ENCODE data around the gene ZNF609.

Gene ZNF609

DNA sequence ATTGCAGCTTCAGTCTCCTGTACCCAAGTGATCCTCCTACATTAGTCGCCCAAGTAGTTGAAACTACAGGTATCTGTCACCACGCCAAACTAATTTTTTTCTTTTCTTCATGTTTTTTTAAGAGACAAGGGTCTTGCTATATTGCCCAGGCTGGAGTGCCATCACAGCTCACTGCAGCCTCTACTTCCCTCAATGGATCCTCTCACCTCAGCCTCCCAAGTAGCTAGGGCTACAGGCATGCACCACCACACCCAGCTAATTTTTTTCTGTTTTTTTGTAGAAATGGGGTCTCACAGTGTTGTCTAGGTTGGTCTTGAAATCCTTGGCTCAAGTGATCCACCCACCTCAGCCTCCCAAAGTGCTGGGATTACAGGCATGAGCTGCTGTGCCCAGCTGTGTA, 89.5 kb downstream of the ZNF609 start:
- ATAC-seq = no peak

DNA sequence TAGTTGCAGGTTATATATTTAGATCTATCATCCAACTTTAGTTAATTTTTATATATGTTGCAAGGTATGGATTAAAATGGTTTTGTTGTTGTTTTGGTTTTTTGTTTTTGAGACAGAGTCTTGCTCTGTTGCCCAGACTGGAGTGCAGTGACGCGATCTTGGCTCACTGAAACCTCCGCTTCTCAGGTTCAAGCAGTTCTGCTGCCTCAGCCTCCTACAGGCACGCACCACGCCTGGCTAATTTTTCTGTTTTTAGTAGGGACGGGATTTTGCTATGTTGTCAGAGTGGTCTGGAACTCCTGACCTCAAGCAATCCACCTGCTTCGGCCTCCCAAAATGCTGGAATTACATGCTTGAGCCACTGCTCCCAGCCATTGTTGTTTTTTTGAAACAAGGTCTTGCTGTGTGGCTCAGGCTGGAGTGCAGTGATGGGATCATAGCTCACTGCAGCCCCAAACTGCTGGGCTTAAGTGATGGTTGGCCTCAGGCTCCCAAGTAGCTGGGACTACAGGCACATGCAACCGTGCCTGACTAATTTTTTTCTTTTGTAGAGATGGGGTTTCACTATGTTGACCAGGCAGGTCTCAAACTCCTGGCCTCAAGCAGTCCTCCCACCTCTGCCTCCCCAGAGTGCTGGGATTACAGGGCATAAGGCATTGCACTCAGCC, 92.0 kb downstream of the ZNF609 start:
- ATAC-seq = no peak; the same call in 1 of the 3 replicates
- TF ChIP-seq RARB (CRISPR knock-in tag; IDR thresholded peaks at IDR 0.05) = no peak
- no peak for TF ChIP-seq GLIS3 (CRISPR knock-in tag; IDR thresholded peaks at IDR 0.05)
- no peak for TF ChIP-seq ZNF8 (CRISPR knock-in tag; IDR thresholded peaks at IDR 0.05)
- TF ChIP-seq, protein P1, sequence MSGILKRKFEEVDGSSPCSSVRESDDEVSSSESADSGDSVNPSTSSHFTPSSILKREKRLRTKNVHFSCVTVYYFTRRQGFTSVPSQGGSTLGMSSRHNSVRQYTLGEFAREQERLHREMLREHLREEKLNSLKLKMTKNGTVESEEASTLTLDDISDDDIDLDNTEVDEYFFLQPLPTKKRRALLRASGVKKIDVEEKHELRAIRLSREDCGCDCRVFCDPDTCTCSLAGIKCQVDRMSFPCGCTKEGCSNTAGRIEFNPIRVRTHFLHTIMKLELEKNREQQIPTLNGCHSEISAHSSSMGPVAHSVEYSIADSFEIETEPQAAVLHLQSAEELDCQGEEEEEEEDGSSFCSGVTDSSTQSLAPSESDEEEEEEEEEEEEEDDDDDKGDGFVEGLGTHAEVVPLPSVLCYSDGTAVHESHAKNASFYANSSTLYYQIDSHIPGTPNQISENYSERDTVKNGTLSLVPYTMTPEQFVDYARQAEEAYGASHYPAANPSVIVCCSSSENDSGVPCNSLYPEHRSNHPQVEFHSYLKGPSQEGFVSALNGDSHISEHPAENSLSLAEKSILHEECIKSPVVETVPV (CRISPR knock-in tag; IDR thresholded peaks at IDR 0.05) = no peak
- no peak for TF ChIP-seq PPARA (CRISPR knock-in tag; IDR thresholded peaks at IDR 0.05; ENCODE audit: borderline replicate concordance)
- TF ChIP-seq CSDC2 (CRISPR knock-in tag; IDR thresholded peaks at IDR 0.05) = no peak
- TF ChIP-seq ZFP30 (CRISPR knock-in tag; IDR thresholded peaks at IDR 0.05) = no peak
- TF ChIP-seq ZC3H10 (CRISPR knock-in tag; IDR thresholded peaks at IDR 0.05) = no peak
- no peak for TF ChIP-seq TOX (CRISPR knock-in tag; IDR thresholded peaks at IDR 0.05; ENCODE audit: borderline replicate concordance)
- TF ChIP-seq, protein P2, sequence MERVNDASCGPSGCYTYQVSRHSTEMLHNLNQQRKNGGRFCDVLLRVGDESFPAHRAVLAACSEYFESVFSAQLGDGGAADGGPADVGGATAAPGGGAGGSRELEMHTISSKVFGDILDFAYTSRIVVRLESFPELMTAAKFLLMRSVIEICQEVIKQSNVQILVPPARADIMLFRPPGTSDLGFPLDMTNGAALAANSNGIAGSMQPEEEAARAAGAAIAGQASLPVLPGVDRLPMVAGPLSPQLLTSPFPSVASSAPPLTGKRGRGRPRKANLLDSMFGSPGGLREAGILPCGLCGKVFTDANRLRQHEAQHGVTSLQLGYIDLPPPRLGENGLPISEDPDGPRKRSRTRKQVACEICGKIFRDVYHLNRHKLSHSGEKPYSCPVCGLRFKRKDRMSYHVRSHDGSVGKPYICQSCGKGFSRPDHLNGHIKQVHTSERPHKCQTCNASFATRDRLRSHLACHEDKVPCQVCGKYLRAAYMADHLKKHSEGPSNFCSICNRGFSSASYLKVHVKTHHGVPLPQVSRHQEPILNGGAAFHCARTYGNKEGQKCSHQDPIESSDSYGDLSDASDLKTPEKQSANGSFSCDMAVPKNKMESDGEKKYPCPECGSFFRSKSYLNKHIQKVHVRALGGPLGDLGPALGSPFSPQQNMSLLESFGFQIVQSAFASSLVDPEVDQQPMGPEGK (CRISPR knock-in tag; IDR thresholded peaks at IDR 0.05; ENCODE audit: borderline replicate concordance) = no peak
- TF ChIP-seq BACH2 (CRISPR knock-in tag; IDR thresholded peaks at IDR 0.05; ENCODE audit: borderline replicate concordance) = no peak
- TF ChIP-seq SNAI2 (CRISPR knock-in tag; IDR thresholded peaks at IDR 0.05) = no peak
- TF ChIP-seq ZNF70 (CRISPR knock-in tag; IDR thresholded peaks at IDR 0.05) = no peak
- TF ChIP-seq, protein P3, sequence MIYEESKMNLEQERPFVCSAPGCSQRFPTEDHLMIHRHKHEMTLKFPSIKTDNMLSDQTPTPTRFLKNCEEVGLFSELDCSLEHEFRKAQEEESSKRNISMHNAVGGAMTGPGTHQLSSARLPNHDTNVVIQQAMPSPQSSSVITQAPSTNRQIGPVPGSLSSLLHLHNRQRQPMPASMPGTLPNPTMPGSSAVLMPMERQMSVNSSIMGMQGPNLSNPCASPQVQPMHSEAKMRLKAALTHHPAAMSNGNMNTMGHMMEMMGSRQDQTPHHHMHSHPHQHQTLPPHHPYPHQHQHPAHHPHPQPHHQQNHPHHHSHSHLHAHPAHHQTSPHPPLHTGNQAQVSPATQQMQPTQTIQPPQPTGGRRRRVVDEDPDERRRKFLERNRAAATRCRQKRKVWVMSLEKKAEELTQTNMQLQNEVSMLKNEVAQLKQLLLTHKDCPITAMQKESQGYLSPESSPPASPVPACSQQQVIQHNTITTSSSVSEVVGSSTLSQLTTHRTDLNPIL (CRISPR knock-in tag; IDR thresholded peaks at IDR 0.05; ENCODE audit: low read depth) = no peak
- no peak for TF ChIP-seq ISL1 (CRISPR knock-in tag; IDR thresholded peaks at IDR 0.05)
- no peak for TF ChIP-seq ZNF565 (CRISPR knock-in tag; conservative IDR thresholded peaks at IDR 0.05; ENCODE audit: low read depth)

More for the DNA sequence above, 89.5 kb downstream of the ZNF609 start:
- TF ChIP-seq TCF4 (CRISPR knock-in tag; IDR thresholded peaks at IDR 0.05; ENCODE audit: borderline replicate concordance) (no peak), ZC3H10 (CRISPR knock-in tag; IDR thresholded peaks at IDR 0.05) (no peak), TOX (CRISPR knock-in tag; IDR thresholded peaks at IDR 0.05; ENCODE audit: borderline replicate concordance) (no peak), ESRRG (CRISPR knock-in tag; IDR thresholded peaks at IDR 0.05) (no peak), ZNF70 (CRISPR knock-in tag; IDR thresholded peaks at IDR 0.05) (no peak), SNAI2 (CRISPR knock-in tag; IDR thresholded peaks at IDR 0.05) (no peak), CSDC2 (CRISPR knock-in tag; IDR thresholded peaks at IDR 0.05) (no peak), BACH2 (CRISPR knock-in tag; IDR thresholded peaks at IDR 0.05; ENCODE audit: borderline replicate concordance) (no peak), GLIS3 (CRISPR knock-in tag; IDR thresholded peaks at IDR 0.05) (no peak)
- TF ChIP-seq, protein P4, sequence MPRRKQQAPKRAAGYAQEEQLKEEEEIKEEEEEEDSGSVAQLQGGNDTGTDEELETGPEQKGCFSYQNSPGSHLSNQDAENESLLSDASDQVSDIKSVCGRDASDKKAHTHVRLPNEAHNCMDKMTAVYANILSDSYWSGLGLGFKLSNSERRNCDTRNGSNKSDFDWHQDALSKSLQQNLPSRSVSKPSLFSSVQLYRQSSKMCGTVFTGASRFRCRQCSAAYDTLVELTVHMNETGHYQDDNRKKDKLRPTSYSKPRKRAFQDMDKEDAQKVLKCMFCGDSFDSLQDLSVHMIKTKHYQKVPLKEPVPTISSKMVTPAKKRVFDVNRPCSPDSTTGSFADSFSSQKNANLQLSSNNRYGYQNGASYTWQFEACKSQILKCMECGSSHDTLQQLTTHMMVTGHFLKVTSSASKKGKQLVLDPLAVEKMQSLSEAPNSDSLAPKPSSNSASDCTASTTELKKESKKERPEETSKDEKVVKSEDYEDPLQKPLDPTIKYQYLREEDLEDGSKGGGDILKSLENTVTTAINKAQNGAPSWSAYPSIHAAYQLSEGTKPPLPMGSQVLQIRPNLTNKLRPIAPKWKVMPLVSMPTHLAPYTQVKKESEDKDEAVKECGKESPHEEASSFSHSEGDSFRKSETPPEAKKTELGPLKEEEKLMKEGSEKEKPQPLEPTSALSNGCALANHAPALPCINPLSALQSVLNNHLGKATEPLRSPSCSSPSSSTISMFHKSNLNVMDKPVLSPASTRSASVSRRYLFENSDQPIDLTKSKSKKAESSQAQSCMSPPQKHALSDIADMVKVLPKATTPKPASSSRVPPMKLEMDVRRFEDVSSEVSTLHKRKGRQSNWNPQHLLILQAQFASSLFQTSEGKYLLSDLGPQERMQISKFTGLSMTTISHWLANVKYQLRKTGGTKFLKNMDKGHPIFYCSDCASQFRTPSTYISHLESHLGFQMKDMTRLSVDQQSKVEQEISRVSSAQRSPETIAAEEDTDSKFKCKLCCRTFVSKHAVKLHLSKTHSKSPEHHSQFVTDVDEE (CRISPR knock-in tag; IDR thresholded peaks at IDR 0.05) = no peak
- TF ChIP-seq, protein P5, sequence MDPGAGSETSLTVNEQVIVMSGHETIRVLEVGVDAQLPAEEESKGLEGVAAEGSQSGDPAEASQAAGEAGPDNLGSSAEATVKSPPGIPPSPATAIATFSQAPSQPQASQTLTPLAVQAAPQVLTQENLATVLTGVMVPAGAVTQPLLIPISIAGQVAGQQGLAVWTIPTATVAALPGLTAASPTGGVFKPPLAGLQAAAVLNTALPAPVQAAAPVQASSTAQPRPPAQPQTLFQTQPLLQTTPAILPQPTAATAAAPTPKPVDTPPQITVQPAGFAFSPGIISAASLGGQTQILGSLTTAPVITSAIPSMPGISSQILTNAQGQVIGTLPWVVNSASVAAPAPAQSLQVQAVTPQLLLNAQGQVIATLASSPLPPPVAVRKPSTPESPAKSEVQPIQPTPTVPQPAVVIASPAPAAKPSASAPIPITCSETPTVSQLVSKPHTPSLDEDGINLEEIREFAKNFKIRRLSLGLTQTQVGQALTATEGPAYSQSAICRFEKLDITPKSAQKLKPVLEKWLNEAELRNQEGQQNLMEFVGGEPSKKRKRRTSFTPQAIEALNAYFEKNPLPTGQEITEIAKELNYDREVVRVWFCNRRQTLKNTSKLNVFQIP (CRISPR knock-in tag; IDR thresholded peaks at IDR 0.05; ENCODE audit: borderline replicate concordance, low read depth) = no peak
- TF ChIP-seq, protein P2 (CRISPR knock-in tag; IDR thresholded peaks at IDR 0.05; ENCODE audit: borderline replicate concordance) = no peak
- TF ChIP-seq, protein P1 (CRISPR knock-in tag; IDR thresholded peaks at IDR 0.05) = no peak

Data from SK-N-SH treated with all-trans-retinoic acid at 6 μM for 48 hours (cell line).